Heart left ventricle (tissue), 16 donors: Measurements from ENCODE around the gene SYT11. TPM values are rescaled to one million over a fixed set of nuclear protein-coding genes. Genes with fewer than 3 reads are reported as not detected.
A peak's percentile ranks its signal among the peaks of the same experiment; 100 is the strongest.
"Not testable (repeated sequence)": the region's sequence is repeated elsewhere in the genome, so short reads cannot be mapped to it uniquely, and the experiment has no call there.

ENCODE experiments used
- ATAC-seq, 4 donors: fragments of 200-7000 bp; cut with Tn5 transposase; one replicate each; pipeline ENCODE4 v1.9.1; 2020 to 2022; ENCODE audit warnings: moderate library complexity in 4 of 4, mild to moderate bottlenecking in 3 of 4, moderate number of reproducible peaks in 1 of 4
- DNase-seq, 5 donors: peaks; one replicate each; pipeline ENCODE4 v3.0.0-alpha.2; 2020
- H3K27ac ChIP-seq, 12 donors: fragments of 200-600 bp; sonication (generic) in 4 of 12; one replicate each; pipeline versions ENCODE4 v1.5.0 to v1.8.0; 2016 to 2022; ENCODE audit warnings: mild to moderate bottlenecking in 2 of 12
- H3K27me3 ChIP-seq, 9 donors: fragments of 200-600 bp; sonication (generic) in 2 of 9; one replicate each; pipeline versions ENCODE4 v1.5.1 to v1.8.0; 2016 to 2022; ENCODE audit warnings: mild to moderate bottlenecking in 3 of 9
- H3K36me3 ChIP-seq, 9 donors: fragments of 200-600 bp; sonication (generic) in 2 of 9; one replicate each; pipeline versions ENCODE4 v1.5.0 to v1.8.0; 2018 to 2022; ENCODE audit warnings: mild to moderate bottlenecking in 2 of 9
- H3K4me1 ChIP-seq, 12 donors: fragments of 200-600 bp; sonication (generic) in 4 of 12; one replicate each; pipeline versions ENCODE4 v1.5.0 to v1.8.0; 2016 to 2022; ENCODE audit warnings: mild to moderate bottlenecking in 3 of 12
- H3K4me3 ChIP-seq, 12 donors: fragments of 200-600 bp; sonication (generic) in 4 of 12; one replicate each; pipeline versions ENCODE4 v1.5.0 to v1.8.0; 2017 to 2022; ENCODE audit warnings: mild to moderate bottlenecking in 9 of 12, moderate library complexity in 4 of 12
- H3K9me3 ChIP-seq, 12 donors: fragments of 200-600 bp; sonication (generic) in 4 of 12; one replicate each; pipeline versions ENCODE4 v1.5.0 to v1.8.0; 2016 to 2022; ENCODE audit warnings: mild to moderate bottlenecking in 1 of 12
- CTCF ChIP-seq, 12 donors: fragments of 200-600 bp; sonication (generic) in 4 of 12; IDR thresholded peaks; one replicate each; pipeline versions ENCODE4 v1.5.0 to v1.8.0; 2018 to 2022; ENCODE audit warnings: antibody characterized with exemption in 12 of 12, mild to moderate bottlenecking in 5 of 12
- POLR2A ChIP-seq, 2 donors: fragments of 450-650 bp; IDR thresholded peaks; one replicate each; pipeline ENCODE4 v1.6.1; 2017; ENCODE audit warnings: antibody characterized with exemption in 2 of 2, mild to moderate bottlenecking in 2 of 2, moderate library complexity in 2 of 2
- WGBS, 4 donors: extraction: QIAGEN DNeasy Blood & Tissue Kit in 2 of 4; methylation state at CpG; one replicate each; pipeline versions ENCODE4 v1.1.5 to v1.1.7; 2013 to 2018; 5-methylcytosine and 5-hydroxymethylcytosine counted together
- intact Hi-C, 10 donors: fragments of 100-400 bp; cut with DNase I; formaldehyde crosslinking; loops; one replicate each; pipeline versions ENCODE4 v1.11.1 to v1.14.2; 2022
- polyA plus RNA-seq, 2 donors: library from polyadenylated mRNA; stranded (reverse); fragments of 200-250 nt; gene quantifications; one replicate each; pipeline ENCODE4 v1.2.3, GENCODE V29; 2013
- total RNA-seq, 9 donors: library from RNA; depleted of rRNA in 2 of 9; stranded (reverse); fragments of >200 nt in 2 of 9; fragmentation: NEBNext Ultra II Directional in 3 of 9; extraction: Animal tissue kit (Norgen Biotek cat#: 25700) in 3 of 9; gene quantifications; one replicate each; pipeline versions ENCODE4 v1.1.0 to v1.2.4, GENCODE V29; 2016 to 2023
- donor health status: ischemic (EF 13 %, LVEDD 7.1; RV severe dilation, severe dysfunction).
- donor health status: healthy with polysubstance abuse.
- donor health status: DM: no; HTN: yes; CAD: no.
- donor health status: DM: no; HTN: no; CAD: no.
- donor health status: ischemic (EF 25% LVEDD 6.9; RV normal size, moderate dysfunction).
- donor health status: ischemic (EF 25% LVEDD 5.7; RV mildly dilated, moderate dysfunction).
- donor health status: healthy.
- donor health status: DM: yes; HTN: yes; CAD: no.
- donor health status: ischemic (EF 35%, LVEDD 5.7; RV mildly dilated, moderate dysfunction).
- donor health status: nonischemic (EF 11% LVEDD 7.7; RV severe dilation, severe dysfunction).
- donor health status: DM: yes; HTN: yes; CAD: no.
- donor health status: PGD.
- donor health status: ischemic (EF 29% LVEDD 5.4; RV normal size, mild dysfunction).
- donor health status: nonischemic (EF 23%, LVEDD 6.1; RV moderate dilation, normal function).

SYT11 gene
- total and polyA plus RNA-seq, 11 donors = 2.2 to 26.3 (median 15.1) TPM

- H3K9me3 ChIP-seq = no peaks in the 10 kb centered on the region
- DNase-seq = no peak
Measured at GRCh38 chr1:155834296-155834926, 25.0 kb upstream of the SYT11 start.

GRCh38 chr1:155834927-155835399 is 24.4 kb upstream of the SYT11 start:
- H3K36me3 ChIP-seq, intact Hi-C loops, H3K9me3 ChIP-seq, H3K27me3 ChIP-seq, DNase-seq, H3K27ac ChIP-seq, ATAC-seq, H3K4me3 ChIP-seq: not testable (repeated sequence)
- H3K4me1 ChIP-seq = peaks cover 0 to 16% (median 6%) of the 10 kb centered on the region in 12 donors
- 79 to 86% (median 83%) methylated on average over 9 of the region's 9 CpGs for WGBS, 4 donors

More at GRCh38 chr1:155834296-155834926, 25.0 kb upstream of the SYT11 start:
- Histone ChIP-seq H3K27ac (peak overlapping the region in 1 of 12 donors; percentile 52), H3K36me3 (peaks cover 0 to 11% (median 0%) of the 10 kb centered on the region in 9 donors), H3K4me1 (peaks cover 0 to 16% (median 6%) of the 10 kb centered on the region in 12 donors), H3K27me3 (no peaks in the 10 kb centered on the region), H3K4me3 (no peak overlapping the region)
- no peak for TF ChIP-seq CTCF (IDR thresholded peaks at IDR 0.05)
- 91 to 95% (median 94%) methylated on average over 10 to 11 of the region's 11 CpGs for WGBS, 4 donors
- intact Hi-C loops = no loop called here
- ATAC-seq = peak in 2 of 4 donors; percentile 38 to 44

- ATAC-seq = no peak
- TF ChIP-seq POLR2A (IDR thresholded peaks at IDR 0.05) (no peak), CTCF (IDR thresholded peaks at IDR 0.05) (no peak)
- WGBS, 4 donors = 95 to 97% (median 96%) methylated on average over 6 of the region's 6 CpGs
Measured at GRCh38 chr1:155835548-155835947, 23.8 kb upstream of the SYT11 start.

GRCh38 chr1:155840386-155840785 is 19.0 kb upstream of the SYT11 start:
- H3K36me3 ChIP-seq = peaks cover 0 to 28% (median 9%) of the 10 kb centered on the region in 9 donors
- intact Hi-C loops = no loop called here
- TF ChIP-seq CTCF (IDR thresholded peaks at IDR 0.05) (no peak), POLR2A (IDR thresholded peaks at IDR 0.05) (no peak)
- H3K9me3 ChIP-seq = no peaks in the 10 kb centered on the region
- H3K4me1 ChIP-seq = peaks cover 0 to 10% (median 5%) of the 10 kb centered on the region in 12 donors
- WGBS, 4 donors = 86 to 93% (median 90%) methylated on average over 5 of the region's 5 CpGs
- no peak overlapping the region for H3K4me3 ChIP-seq
- ATAC-seq (no peak), DNase-seq (no peak)
- no peaks in the 10 kb centered on the region for H3K27me3 ChIP-seq
- no peak overlapping the region for H3K27ac ChIP-seq

More at GRCh38 chr1:155835548-155835947, 23.8 kb upstream of the SYT11 start:
- Histone ChIP-seq H3K36me3 (peaks cover 0 to 9% (median 0%) of the 10 kb centered on the region in 9 donors), H3K9me3 (no peaks in the 10 kb centered on the region), H3K27ac (no peak overlapping the region), H3K4me3 (no peak overlapping the region), H3K4me1 (peaks cover 0 to 16% (median 6%) of the 10 kb centered on the region in 12 donors), H3K27me3 (no peaks in the 10 kb centered on the region)
- no peak for DNase-seq
- intact Hi-C loops = no loop called here
